C4-2B (cell line): Measurements from ENCODE around the gene ADARB2.

Source experiments
- CTCF ChIP-seq: fragments of 450-650 bp; conservative IDR thresholded peaks from 2 replicates; pipeline ENCODE4 v1.5.1; 2017; ENCODE audit warnings: mild to moderate bottlenecking
- ZFX ChIP-seq: fragments of 450-650 bp; IDR thresholded peaks from 2 replicates; pipeline ENCODE4 v1.6.1; 2017

GRCh38 chr10:1641402-1641801 is 95.9 kb downstream of the ADARB2 start:
- TF ChIP-seq CTCF, result no peak
- no peak for TF ChIP-seq ZFX
